HG03469 (cell line): Measurements from ENCODE around the gene SLC24A4.

Experiments used
- ATAC-seq: cut with Tn5 transposase; IDR thresholded peaks from one replicate; pipeline ENCODE4 v1.9.1; 2021; ENCODE audit warnings: mild to moderate bottlenecking, moderate library complexity, moderate number of reproducible peaks; ENCODE audit not compliant: unreplicated experiment

SLC24A4 gene

GRCh38 chr14:92494512-92494911, 171.5 kb downstream of the SLC24A4 start:
- no peak for ATAC-seq

GRCh38 chr14:92495027-92495426, 172.1 kb downstream of the SLC24A4 start:
- no peak for ATAC-seq

- no peak for ATAC-seq
These were observed 173.4 kb downstream of the SLC24A4 start for GRCh38 chr14:92496191-92496857.

- no peak for ATAC-seq
These were observed 174.4 kb downstream of the SLC24A4 start for GRCh38 chr14:92497391-92497790.

- ATAC-seq: no peak
These were observed 176.3 kb downstream of the SLC24A4 start for GRCh38 chr14:92499234-92499633.

GRCh38 chr14:92500491-92500941, 177.6 kb downstream of the SLC24A4 start:
- ATAC-seq: no peak

GRCh38 chr14:92501891-92502351, 179.0 kb downstream of the SLC24A4 start:
- no peak for ATAC-seq

- ATAC-seq: no peak
These were observed 179.7 kb downstream of the SLC24A4 start for GRCh38 chr14:92502541-92503286.

- ATAC-seq: no peak
These were observed 181.0 kb downstream of the SLC24A4 start for GRCh38 chr14:92503756-92504491.

- ATAC-seq: no peak
These were observed 182.9 kb downstream of the SLC24A4 start for GRCh38 chr14:92505826-92506225.

- no peak for ATAC-seq
These were observed 183.3 kb downstream of the SLC24A4 start for GRCh38 chr14:92506231-92506630.

- no peak for ATAC-seq
These were observed 184.3 kb downstream of the SLC24A4 start for GRCh38 chr14:92507174-92507768.

GRCh38 chr14:92510972-92511371, 188.0 kb downstream of the SLC24A4 start:
- ATAC-seq: no peak

- ATAC-seq: no peak
These were observed 188.7 kb downstream of the SLC24A4 start for GRCh38 chr14:92511453-92512238.

GRCh38 chr14:92512807-92513203, 189.8 kb downstream of the SLC24A4 start:
- ATAC-seq: no peak

GRCh38 chr14:92513204-92513965, 190.4 kb downstream of the SLC24A4 start, which contains the start of gene RIN3:
Gene RIN3 (plus strand): TSS chr14:92513781. CDS start chr14:92513933, 152 bp downstream.
- no peak for ATAC-seq

GRCh38 chr14:92513966-92514843, 191.2 kb downstream of the SLC24A4 start:
- no peak for ATAC-seq

- ATAC-seq: no peak
These were observed 192.0 kb downstream of the SLC24A4 start for GRCh38 chr14:92514844-92515514.
